Bone marrow (tissue), 2 donors: ENCODE results near the gene ZNF625.
A peak's percentile ranks its signal among the peaks of the same experiment; 100 is the strongest.
"Not testable (repeated sequence)": the region's sequence is repeated elsewhere in the genome, so short reads cannot be mapped to it uniquely, and the experiment has no call there.

Experiments
- DNase-seq, 2 donors: peaks; one replicate each; lab custom pipeline; 2025; lab: John Stamatoyannopoulos, UW

Gene ZNF625

DNA sequence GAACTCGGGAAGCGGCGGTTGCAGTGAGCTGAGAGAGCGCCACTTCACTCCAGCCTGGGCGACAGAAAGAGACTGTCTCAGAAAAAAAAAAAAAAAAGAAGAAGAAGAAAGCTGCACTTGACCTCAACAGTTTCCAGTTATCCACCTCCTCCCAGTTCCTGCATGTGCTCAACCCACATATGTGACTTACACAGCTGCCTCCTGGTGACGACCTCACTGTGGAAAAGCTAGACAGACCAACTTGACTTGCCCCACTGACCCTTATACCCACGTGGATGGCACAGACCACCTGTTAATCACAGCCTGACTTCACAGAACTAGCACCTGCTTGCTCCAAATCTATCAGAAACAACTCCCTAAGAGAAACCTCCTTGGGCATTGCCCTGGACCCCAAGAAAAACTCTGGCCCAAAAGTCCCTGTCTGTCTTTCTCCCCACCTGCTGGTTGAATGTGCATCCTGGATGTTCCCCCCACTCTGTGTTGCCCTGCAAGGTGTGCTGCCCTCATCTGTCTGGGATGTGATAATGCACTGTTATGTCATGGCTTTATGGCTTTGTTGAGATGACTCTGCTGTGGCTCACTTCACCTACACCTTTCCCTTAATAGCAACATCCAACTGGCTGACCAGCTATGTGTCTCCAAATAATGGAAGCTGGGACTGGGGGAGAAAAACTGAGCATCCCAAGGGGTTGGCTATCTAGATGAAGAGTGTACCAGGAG, 19.2 kb downstream of the ZNF625 start:
- DNase-seq = peak in 1 of 2 donors; percentile 14

DNA sequence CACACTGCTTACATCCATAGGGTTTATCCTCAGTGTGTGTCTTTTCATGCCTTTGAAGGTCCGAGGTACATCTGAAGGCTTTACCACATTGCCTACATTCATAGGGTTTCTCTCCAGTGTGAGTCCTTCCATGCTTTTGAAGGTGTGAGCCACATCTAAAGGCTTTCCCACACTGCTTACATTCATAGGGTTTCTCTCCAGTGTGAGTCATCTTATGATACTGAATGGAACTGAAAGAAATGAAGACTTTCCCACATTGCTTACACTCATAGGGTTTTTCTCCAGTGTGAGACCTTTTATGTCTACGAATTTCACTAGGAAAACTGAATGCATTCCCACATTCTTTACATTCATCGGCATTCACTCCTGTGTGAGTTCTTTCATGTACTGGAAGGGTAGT, 23.5 kb downstream of the ZNF625 start:
- DNase-seq = no peak

DNA sequence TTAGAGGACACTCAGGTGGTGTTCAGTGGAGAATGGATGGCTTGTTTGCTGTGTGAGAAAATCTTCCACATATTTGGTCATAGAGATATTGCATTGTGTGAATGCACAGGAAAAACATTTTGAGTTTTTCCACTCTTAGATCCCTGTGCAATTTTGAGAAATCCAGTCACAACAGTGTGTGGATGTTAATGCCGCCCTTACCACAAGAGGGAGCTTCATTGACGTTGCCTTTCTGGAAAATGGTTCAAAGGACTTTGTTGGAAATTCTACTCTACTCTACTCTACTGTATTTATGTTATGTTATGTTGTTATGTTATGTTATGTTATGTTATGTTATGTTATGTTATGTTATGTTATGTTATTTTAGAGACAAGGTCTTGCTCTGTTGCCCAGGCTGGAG, 29.8 kb downstream of the ZNF625 start:
- no peak for DNase-seq

DNA sequence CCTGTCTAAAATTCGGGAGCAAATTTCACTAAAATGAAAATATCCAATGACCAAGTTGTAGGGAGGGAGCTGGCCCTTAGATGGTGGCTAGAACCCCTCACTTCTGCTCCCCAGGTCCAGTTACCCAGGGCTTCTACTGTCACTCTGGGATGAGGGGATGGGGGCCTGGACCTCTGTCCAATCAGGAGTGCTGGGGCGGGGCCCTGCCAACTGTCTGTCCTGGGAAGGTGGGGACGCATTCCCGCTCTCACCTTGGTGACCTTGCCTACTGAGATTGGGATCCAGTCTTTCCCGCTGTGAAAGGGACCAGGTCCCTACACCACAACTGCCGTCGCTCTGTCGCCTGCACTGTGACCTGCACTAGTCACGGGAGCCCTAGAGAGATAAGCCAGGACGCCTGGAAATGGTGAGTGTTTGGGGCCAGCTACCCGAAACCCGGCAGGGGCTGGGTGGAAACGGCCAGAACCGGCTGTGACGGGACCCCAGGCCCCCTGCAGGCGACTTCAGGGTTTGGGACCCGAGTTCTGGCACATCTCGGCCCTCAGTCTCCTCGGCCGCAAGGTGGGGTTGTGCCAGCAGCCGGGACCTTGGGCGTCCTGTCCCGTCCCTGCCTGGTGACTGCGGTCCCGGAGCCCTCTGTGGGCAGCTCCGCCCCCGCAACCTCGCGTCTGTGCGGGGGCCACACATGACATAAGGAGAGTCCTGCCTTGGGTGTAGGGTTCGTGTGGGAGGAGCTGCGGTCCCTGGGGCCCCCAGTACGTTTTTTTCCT, 39.1 kb downstream of the ZNF625 start:
- DNase-seq = no peak

DNA sequence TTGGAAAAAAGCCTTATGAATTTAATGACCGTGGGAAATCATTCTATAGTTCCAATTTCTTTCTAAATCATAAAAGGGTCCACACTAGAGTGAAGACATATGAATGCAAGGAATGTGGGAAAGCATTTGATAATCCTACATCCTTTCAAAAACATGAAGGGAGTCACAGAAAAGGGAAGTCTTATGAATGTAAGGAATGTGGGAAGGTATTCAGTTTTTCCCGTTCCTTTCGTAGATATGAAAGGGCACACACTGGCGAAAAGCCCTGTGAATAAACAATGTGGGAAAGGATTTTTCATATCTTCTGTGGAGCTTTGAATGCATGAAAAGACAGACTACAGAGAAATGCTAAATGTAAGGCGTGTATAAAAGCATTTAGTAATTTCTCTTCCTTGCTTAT, 43.4 kb downstream of the ZNF625 start:
- DNase-seq = no peak

DNA sequence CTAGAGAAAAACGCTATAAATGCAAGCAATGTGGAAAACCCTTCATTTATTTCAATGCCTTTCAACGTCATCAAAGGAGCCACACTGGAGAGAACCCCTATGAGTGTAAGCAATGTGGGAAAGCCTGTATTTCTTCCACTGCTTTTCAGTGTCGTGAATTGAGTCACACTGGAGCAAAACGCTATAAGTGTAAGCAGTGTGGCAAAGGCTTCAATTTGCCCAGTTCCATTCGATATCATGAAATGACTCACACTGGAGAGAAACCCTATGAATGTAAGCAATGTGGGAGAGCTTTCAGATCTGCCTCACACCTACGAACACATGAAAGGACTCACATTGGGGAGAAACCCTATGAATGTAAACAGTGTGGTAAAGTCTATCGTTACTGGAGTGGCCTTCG, 43.8 kb downstream of the ZNF625 start:
- DNase-seq = no peak

DNA sequence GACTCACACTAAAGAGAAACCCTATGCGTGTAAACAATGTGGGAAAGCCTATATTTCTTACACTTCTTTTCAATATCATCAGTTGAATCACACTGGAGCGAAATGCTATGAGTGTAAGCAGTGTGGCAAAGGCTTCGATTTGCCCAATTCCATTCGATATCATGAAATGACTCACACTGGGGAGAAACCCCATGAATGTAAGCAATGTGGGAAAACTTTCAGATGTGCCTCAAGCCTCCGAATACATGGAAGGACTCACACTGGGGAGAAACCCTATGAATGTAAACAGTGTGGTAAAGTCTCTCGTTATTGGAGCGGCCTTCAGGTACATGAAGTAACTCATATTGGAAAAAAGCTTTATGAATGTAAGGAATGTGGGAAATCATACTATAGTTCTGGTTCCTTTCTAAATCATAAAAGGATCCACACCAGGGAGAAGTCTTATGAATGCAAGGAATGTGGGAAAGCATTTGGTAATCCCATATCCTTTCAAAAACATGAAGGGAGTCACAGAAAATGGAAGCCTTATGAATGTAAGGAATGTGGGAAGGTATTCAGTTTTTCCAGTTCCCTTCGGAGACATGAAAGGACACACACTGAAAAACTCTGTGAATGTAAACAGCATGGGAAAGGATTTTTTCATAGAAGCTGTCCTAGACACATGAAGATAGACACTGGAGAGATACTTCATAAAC, 44.4 kb downstream of the ZNF625 start:
- no peak for DNase-seq

DNA sequence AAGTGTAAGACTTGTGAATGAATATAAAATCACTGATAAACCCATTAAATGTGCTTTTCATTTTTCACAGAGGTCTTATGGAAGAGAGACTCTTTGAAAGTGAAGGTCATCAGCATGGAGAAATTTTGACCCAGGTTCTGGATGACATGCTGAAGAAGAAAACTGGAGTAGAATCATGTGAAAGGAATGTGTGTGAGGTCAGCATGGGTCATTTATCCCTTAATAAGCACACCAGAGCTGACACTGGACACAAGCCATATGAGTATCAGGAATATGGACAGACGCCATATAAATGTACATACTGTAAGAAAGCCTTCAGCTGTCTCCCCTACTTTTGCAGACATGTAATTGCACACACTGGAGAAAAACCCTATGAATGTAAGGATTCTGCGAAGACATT, 45.4 kb downstream of the ZNF625 start:
- DNase-seq = no peak

DNA sequence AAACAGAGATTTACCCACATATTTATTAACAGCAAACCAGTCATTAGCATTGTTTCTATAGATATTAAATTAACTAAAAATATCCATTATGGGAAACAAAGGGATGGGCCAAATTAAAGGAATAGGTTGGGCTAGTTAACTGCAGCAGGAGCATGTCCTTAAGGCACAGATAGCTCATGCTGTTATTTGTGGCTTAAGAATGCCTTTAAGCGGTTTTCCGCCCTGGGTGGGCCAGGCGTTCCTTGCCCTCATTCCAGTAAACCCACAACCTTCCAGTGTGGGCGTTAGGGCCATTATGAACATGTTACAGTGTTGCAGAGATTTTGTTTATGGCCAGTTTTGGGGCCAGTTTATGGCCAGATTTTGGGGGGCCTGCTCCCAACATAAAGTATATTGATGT, 52.6 kb downstream of the ZNF625 start:
- DNase-seq = not testable (repeated sequence)

DNA sequence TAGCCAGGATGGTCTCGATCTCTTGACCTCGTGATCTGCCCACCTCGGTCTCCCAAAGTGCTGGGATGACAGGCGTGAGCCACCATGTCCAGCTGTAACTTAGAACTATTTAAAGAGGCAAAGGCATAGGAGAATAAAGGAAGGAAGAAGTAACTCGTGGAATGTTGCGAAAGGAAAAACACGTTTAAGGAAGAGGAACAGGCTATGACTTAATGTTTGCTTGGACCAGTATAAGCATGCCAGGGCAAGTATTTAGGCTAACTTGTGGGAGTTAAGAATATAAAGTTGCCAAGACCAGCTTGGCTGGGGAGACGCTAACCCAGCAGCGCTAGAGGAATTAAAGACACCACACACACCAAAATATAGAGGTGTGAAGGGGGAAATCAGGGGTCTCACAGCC, 58.5 kb downstream of the ZNF625 start:
- no peak for DNase-seq

DNA sequence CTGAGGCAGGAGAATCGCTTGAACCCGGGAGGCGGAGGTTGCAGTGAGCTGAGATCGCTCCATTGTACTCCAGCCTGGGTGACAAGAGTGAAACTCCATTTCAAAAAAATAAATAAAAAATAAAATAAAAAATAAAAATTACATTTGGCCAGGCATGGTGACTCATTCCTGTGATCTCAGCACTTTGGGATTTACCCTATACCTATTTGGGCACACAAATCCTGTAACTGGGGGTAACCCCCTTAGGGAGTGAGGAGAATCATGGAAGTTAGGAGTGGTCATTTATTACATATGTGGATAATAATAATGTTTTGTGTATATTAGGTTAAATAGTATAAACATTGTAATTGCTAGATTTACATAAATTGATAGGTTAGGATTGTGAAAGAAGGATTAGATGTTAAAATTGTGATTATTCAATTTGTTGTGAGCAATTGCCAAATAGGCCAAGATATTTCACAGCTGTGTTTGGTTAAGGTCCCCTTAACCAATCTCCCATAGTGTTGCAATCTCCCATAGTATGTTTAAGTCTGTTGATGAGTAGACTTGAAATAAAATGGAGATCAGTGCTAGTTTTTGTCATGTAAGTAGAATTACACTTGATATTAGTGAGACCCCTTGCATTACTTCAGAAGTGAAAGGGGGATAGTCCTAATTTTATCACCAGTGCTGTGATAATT, 61.3 kb downstream of the ZNF625 start:
- no peak for DNase-seq
